Activated CD8-positive, alpha-beta T cell treated with anti-CD3 and anti-CD28 coated beads for 36 hours (primary cell): Measurements from ENCODE around the gene VPS13D. TPM values are rescaled to one million over a fixed set of nuclear protein-coding genes. Genes with fewer than 3 reads are reported as not detected.

Experiments used
- ATAC-seq: fragments of 200-7000 bp; cut with Tn5 transposase; one replicate; pipeline ENCODE4 v1.10.0; 2021; ENCODE audit warnings: mild to moderate bottlenecking, moderate library complexity
- CTCF ChIA-PET: fragments of 350-600 bp; sonication (Branson Sonifier 250); formaldehyde crosslinking; loops from one replicate; lab custom pipeline; 2021; ENCODE audit warnings: antibody characterized with exemption; lab: Charles Lee
- POLR2A ChIA-PET: fragments of 350-600 bp; sonication (Branson Sonifier 250); formaldehyde crosslinking; loops from one replicate; lab custom pipeline; 2021; ENCODE audit warnings: antibody characterized with exemption; lab: Charles Lee
- DNase-seq: peaks from one replicate; pipeline ENCODE4 v3.0.0-alpha.2; 2020
- H3K27ac Mint-ChIP-seq: one replicate; pipeline ENCODE4 v1.8.0; 2021; ENCODE audit warnings: mild to moderate bottlenecking, mixed read lengths
- H3K27me3 Mint-ChIP-seq: one replicate; pipeline ENCODE4 v1.8.0; 2021; ENCODE audit warnings: mixed read lengths
- H3K36me3 Mint-ChIP-seq: one replicate; pipeline ENCODE4 v1.8.0; 2021; ENCODE audit warnings: low read depth, mixed read lengths
- H3K4me1 Mint-ChIP-seq: one replicate; pipeline ENCODE4 v1.8.0; 2021; ENCODE audit warnings: low read depth, mixed read lengths
- H3K4me3 Mint-ChIP-seq: one replicate; pipeline ENCODE4 v1.8.0; 2021; ENCODE audit warnings: mild to moderate bottlenecking, moderate library complexity, mixed read lengths
- H3K9me3 Mint-ChIP-seq: one replicate; pipeline ENCODE4 v1.8.0; 2021; ENCODE audit warnings: mixed read lengths
- intact Hi-C: fragments of 100-400 bp; cut with micrococcal nuclease; formaldehyde crosslinking; loops from one replicate; pipeline ENCODE4 v1.10.0; 2022
- total RNA-seq, 2 experiments: library from RNA; stranded (reverse); gene quantifications; one replicate each; pipeline ENCODE4 v1.2.3, GENCODE V29; 2021
- TF ChIP-seq, protein P1 (sequence below): fragments of 200-600 bp; IDR thresholded peaks from one replicate; pipeline ENCODE4 v1.8.0; 2022; ENCODE audit warnings: antibody characterized with exemption, mild to moderate bottlenecking

VPS13D gene
- total RNA-seq, 2 experiments from 2014 or later, result 28.1 to 30.7 TPM

DNA sequence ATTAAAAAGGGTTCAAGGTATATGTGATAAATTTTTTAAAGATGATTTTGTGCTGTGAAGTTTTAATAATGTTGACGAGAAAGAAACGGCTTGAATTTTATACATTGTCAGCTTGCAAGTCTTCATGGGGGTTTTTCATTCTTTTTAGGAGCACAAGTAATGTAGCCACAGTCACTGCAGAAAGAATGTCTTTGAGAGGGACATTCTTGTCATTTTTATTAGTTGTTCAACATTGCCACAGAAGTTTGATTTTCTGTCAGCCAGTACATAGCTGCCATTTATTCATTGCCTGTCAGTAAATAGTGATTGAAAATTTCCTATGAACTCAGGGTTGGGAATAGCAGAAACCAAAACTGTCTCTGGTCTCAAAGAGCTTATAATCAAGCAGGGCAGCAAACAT, 231.9 kb downstream of the VPS13D start:
- H3K36me3 Mint-ChIP-seq, result peaks cover 64% of the 10 kb centered on the region
- H3K4me3 Mint-ChIP-seq, result no peak overlapping the region
- DNase-seq (no peak), ATAC-seq (no peak)
- H3K4me1 Mint-ChIP-seq, result peaks cover 42% of the 10 kb centered on the region
- POLR2A ChIA-PET, result interaction anchor here (0.7 to 1.5 kb wide), 3 partner anchors 13 to 160 kb away, joined by 3 to 4 read pairs (median 3); no protein-coding TSS in a partner anchor
- intact Hi-C loops, result no loop called here
- TF ChIP-seq, protein P1, sequence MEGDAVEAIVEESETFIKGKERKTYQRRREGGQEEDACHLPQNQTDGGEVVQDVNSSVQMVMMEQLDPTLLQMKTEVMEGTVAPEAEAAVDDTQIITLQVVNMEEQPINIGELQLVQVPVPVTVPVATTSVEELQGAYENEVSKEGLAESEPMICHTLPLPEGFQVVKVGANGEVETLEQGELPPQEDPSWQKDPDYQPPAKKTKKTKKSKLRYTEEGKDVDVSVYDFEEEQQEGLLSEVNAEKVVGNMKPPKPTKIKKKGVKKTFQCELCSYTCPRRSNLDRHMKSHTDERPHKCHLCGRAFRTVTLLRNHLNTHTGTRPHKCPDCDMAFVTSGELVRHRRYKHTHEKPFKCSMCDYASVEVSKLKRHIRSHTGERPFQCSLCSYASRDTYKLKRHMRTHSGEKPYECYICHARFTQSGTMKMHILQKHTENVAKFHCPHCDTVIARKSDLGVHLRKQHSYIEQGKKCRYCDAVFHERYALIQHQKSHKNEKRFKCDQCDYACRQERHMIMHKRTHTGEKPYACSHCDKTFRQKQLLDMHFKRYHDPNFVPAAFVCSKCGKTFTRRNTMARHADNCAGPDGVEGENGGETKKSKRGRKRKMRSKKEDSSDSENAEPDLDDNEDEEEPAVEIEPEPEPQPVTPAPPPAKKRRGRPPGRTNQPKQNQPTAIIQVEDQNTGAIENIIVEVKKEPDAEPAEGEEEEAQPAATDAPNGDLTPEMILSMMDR, result no peak
- H3K9me3 Mint-ChIP-seq, result no peaks in the 10 kb centered on the region
- H3K27ac Mint-ChIP-seq, result no peak overlapping the region
- CTCF ChIA-PET, result interaction anchor here (1.0 to 1.7 kb wide), 2 partner anchors 11 to 14 kb away, joined by 3 to 7 read pairs; no protein-coding TSS in a partner anchor
- H3K27me3 Mint-ChIP-seq, result no peaks in the 10 kb centered on the region

DNA sequence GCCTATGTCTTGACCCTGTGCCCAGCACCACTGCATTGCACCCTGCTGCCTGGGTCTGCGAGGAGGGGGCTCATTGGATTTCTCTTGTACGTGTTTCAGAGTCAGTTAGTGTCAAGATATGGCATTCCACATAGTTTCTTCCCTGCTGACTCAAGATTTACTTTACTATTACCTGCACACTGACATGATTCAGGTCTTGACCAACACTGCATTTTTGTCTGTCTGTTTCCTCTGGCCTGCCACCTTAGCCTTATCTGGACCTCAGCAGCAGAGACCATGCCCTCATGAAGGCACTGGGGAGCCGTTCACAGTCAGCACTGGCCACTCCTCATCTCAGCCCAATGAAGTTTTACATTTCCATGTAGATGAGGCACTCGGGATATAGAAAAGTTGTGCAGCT, 232.8 kb downstream of the VPS13D start:
- POLR2A ChIA-PET, result interaction anchor here (0.7 to 1.3 kb wide), 5 partner anchors 10 to 159 kb away, joined by 3 to 6 read pairs (median 4); no protein-coding TSS in a partner anchor
- DNase-seq, result no peak
- CTCF ChIA-PET, result interaction anchor here (0.8 to 1.7 kb wide), 3 partner anchors 10 to 55 kb away, joined by 4 to 7 read pairs (median 5); no protein-coding TSS in a partner anchor
- Mint-ChIP-seq H3K4me3 (no peak overlapping the region), H3K27ac (no peak overlapping the region), H3K4me1 (peaks cover 41% of the 10 kb centered on the region), H3K36me3 (peaks cover 62% of the 10 kb centered on the region), H3K27me3 (no peaks in the 10 kb centered on the region), H3K9me3 (no peaks in the 10 kb centered on the region)
- TF ChIP-seq, protein P1, result no peak
- intact Hi-C loops, result no loop called here
- ATAC-seq, result no peak

DNA sequence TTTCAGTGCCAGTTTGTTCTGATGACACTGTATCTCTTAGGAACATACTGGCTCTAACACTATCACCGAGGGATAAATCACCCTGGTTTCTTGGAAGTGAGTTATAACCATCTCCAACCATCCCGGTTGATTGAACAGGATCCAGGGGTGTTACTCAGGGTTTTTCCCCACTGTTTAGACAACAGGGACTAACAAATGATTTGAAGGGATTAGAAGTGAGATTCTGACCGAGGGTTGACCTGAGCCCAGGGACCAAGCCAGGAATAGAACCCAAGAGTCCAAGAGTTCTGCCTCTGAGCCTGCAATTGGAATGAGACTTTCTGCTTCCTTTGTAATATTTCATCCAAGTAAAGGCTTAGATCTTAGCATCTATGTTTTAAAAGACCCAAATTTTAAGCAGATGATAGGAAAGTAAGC, 234.2 kb downstream of the VPS13D start:
- intact Hi-C loops, result no loop called here
- Mint-ChIP-seq H3K4me3 (no peak overlapping the region), H3K36me3 (peaks cover 68% of the 10 kb centered on the region), H3K27ac (no peak overlapping the region), H3K9me3 (no peaks in the 10 kb centered on the region), H3K4me1 (peaks cover 37% of the 10 kb centered on the region), H3K27me3 (no peaks in the 10 kb centered on the region)
- no peak for DNase-seq
- no peak for ATAC-seq
- TF ChIP-seq, protein P1, result no peak
- POLR2A ChIA-PET, result interaction anchor here (1.3 kb wide), 2 partner anchors 10 to 13 kb away, joined by 3 to 4 read pairs; no protein-coding TSS in a partner anchor
- CTCF ChIA-PET, result no interaction called here

DNA sequence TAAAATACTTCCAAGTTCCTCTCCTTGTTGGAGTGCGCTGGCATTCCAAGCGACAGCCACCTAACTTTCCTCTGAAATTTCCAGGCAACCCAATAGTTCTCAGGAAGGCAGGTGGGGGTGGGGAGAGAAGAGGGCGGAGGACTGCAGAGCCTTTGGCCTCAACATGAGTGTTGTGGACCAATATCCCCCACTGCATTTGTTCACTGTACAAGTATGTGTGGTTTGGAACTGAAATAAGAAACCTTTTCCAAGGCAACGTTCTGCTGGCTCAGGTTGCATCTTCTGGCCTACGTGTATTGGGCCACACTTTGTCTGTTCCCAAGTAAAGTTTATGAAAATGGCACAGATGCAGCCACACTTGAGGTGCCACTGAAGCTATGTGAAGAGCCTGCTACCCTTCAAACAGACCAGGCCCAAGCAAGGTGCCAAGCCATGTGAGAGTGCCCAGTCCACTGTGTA, 234.8 kb downstream of the VPS13D start:
- ChIA-PET POLR2A (interaction anchor here (1.0 kb wide), 1 partner anchor 17 kb away, joined by 3 read pairs; no protein-coding TSS in a partner anchor), CTCF (no interaction called here)
- H3K4me1 Mint-ChIP-seq, result peaks cover 41% of the 10 kb centered on the region
- no peaks in the 10 kb centered on the region for H3K9me3 Mint-ChIP-seq
- no peak for ATAC-seq
- H3K27me3 Mint-ChIP-seq, result no peaks in the 10 kb centered on the region
- intact Hi-C loops, result no loop called here
- TF ChIP-seq, protein P1, result no peak
- H3K27ac Mint-ChIP-seq, result peak overlapping the region; percentile 16
- DNase-seq, result no peak
- no peak overlapping the region for H3K4me3 Mint-ChIP-seq
- peaks cover 66% of the 10 kb centered on the region for H3K36me3 Mint-ChIP-seq

DNA sequence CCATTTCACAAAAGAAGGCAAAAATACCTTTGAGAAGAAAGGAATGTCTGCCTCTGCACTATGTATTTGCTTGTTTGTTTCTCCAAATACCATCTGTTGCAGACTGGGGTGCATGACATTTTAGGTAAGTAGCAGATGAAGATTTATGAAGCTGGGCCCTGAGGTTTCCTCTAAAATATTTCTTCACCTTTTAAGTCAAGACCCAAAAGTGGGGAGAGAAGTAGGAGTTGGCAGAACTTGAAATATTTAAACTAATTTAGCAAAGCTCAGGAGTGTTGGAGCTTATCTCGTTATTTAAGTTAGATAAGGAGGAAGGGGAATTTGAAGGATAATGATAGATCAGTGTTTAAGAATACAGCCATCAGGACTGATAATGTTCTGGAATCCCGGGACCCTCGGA, 235.3 kb downstream of the VPS13D start:
- DNase-seq, result no peak
- POLR2A ChIA-PET, result interaction anchor here (1.0 kb wide), 1 partner anchor 18 kb away, joined by 3 read pairs; no protein-coding TSS in a partner anchor
- Mint-ChIP-seq H3K4me1 (peaks cover 44% of the 10 kb centered on the region), H3K4me3 (no peak overlapping the region), H3K27me3 (no peaks in the 10 kb centered on the region), H3K9me3 (no peaks in the 10 kb centered on the region), H3K27ac (peak overlapping the region; percentile 16), H3K36me3 (peaks cover 64% of the 10 kb centered on the region)
- ATAC-seq, result no peak
- TF ChIP-seq, protein P1, result no peak
- CTCF ChIA-PET, result no interaction called here
- intact Hi-C loops, result no loop called here
